NCI-H1417 treated with DMSO at 0.1 percent for 48 hours (cell line): ENCODE measurements around the gene RPL32.
"Not testable (repeated sequence)": the region's sequence is repeated elsewhere in the genome, so short reads cannot be mapped to it uniquely, and the experiment has no call there.

Experiments used
- DNase-seq: peaks from one replicate; lab custom pipeline; 2025; lab: John Stamatoyannopoulos, UW

Gene RPL32

DNA sequence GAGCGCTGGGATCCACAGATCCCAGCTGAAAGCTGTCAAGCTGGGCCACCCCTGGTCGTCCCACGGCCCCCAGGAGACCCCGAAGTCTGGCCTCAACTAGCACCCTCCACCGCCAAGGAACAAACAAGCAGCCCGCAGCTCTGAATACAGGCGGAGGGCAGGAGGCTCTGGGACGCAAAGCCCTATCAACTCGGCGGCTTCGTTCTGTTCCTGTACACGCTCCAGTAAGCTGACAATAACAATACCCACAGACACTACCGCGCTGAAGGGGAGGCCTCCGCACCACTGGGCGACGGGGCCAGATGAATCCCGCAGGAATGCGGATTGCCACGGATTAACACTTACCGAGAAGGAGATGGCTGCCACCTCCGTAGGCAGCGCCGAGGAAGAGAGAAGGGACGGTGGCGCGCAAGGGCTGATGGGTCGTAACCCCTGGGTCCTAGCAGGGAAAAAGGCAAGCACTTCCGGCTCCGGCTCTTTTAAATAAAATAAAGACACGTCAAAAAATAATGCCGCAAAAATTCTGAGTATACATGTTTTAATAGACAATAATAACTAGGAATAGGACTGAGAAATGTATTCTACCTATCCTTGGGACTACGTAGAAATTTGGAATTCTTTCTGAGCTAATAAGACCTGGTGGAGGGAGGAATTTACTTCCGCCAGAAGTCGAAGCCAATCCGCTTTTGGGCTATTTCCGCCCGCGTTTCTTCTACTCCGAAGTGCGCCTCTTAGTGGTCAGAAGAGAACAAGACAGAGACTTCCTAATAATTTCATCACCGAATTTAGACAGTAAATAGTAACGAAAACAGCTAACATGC, at the start of gene RPL32:
Gene RPL32, minus strand, starts transcription at position 417 of the 821 bp plus-strand sequence. CDS start 1,328 bp downstream, outside the sequence.
- DNase-seq = peak; percentile 81

DNA sequence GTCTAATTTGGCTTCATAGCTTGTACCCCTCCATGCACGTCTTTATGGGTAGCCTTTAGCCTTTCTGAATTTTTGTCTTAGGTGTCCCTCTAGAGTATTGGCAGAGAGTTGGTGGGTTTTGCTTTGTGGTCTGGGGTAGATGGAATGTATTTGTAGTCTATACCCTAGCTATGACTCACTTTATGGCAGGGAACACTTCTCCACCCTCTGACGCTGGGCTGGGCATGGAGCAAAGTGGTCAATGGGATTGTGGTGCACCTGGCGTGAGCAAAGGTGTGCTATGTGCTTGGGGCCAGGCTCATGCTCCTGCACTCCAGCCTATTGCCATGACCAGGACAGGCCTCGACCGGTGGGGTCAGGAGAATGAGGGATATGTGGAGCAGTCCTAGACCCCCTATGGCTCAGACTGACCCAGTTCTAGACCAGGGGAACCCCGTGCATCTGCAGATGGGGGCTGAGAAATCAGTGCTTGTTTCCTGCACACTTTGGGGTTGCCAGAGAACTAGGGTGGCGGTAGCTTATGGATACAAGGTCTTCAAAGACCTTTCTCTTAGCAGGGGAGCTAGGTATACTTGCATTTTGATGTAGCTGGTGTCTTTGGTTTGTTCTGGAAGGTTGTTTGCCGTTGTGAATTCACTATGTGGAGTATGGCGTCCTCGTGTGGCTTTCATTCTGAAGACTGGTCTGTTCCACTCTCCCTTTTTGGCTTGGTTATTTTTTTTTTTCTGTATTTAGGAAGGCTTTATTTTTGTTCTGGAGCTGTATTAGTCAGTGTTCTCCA, 49.4 kb upstream of the RPL32 start:
- no peak for DNase-seq

- DNase-seq = no peak
Observed at GRCh38 chr3:12886736-12887135, 45.4 kb upstream of the RPL32 start.

GRCh38 chr3:12886106-12886679, 44.8 kb upstream of the RPL32 start:
- DNase-seq = no peak

- DNase-seq = no peak
Observed at GRCh38 chr3:12885583-12885930, 44.2 kb upstream of the RPL32 start.

GRCh38 chr3:12884790-12885582, 43.6 kb upstream of the RPL32 start:
- no peak for DNase-seq

DNA sequence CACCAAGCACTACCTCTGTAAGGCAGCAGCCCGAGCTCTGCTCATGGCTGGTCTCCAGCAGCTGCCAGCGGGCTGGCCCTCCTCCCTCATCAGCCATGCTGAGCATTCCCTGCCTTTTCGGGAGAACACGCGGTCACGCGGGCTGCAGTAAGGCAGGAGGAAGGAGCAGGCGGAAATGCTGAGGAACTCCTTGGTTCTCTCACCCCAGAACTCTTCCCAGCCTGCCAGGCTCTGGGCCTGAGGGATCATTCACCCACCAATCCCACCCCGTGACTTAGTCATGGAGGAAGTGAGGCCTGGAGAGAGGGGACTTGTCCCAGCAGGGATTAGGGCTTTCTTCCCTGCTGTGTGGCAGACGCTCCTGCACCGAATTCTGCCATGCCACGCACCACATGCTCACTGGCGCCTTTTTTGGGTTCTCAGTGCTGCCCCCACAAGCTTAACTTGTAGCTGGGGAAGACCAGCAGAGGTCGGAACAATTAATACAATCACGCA, 42.9 kb upstream of the RPL32 start:
- no peak for DNase-seq

GRCh38 chr3:12882336-12883310, 41.3 kb upstream of the RPL32 start:
- no peak for DNase-seq

- DNase-seq = not testable (repeated sequence)
Observed at GRCh38 chr3:12881858-12882257, 40.5 kb upstream of the RPL32 start.

- DNase-seq = no peak
Observed at GRCh38 chr3:12879191-12879815, 37.9 kb upstream of the RPL32 start.

DNA sequence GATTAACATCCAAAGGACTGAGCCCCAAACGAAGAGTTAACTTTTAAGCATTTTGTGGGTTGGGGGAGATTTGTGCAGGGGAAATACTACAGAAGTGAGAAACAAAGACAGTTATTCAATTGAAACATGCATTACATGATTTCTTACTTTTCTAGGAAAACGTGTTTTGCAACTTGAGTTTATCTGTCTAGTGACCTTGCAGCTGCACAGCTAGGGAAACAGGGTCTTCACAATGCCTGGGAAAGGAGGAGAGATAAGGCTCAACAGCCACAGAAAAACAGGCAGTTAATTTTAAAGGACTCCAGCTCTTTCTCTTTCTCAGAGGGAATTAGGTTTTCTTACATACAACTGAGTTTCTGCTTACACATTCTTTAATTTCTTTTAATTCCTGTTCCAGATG, 37.4 kb upstream of the RPL32 start:
- not testable (repeated sequence) for DNase-seq

DNA sequence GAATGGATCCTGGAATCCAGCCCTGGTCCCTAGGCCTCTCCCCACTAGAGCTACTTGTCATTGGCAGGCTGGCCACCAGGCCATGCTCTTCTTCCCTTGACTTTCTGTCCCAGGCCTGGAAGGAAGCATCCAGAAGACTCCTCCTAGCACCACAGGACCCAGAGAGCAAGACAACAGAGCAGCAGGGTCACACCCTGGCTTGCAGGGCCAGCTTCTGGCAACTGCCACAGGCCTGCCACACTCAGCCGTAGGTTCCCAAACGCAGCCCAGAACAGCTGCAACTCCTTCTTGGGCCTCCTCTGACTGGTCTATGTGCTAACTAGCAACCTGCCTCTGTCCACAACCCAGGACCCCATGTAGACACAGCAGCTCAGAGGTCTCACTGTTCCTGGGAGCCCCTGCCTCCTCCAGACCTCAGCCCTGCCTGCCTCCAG, 36.8 kb upstream of the RPL32 start:
- DNase-seq = no peak

DNA sequence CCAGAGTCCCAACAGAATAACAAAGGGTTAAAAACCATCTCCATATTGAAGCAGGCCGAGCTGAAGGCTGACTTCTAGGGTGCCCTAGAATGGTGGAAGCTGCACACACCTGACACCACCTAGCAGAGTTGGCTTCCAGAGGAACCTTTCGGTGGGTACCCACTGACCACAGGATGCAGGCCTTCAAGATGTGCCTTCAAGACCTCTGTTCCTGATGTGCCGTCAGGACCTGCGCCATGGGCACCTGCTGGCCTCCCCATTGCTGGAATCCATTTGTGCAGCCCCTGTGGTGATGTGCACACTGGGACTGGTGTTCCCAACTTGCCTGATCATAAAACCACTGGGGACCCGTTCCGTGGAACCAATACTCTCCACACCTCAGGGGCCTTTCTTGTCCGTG, 35.7 kb upstream of the RPL32 start:
- no peak for DNase-seq

GRCh38 chr3:12875857-12876836, 34.8 kb upstream of the RPL32 start:
- DNase-seq = no peak

DNA sequence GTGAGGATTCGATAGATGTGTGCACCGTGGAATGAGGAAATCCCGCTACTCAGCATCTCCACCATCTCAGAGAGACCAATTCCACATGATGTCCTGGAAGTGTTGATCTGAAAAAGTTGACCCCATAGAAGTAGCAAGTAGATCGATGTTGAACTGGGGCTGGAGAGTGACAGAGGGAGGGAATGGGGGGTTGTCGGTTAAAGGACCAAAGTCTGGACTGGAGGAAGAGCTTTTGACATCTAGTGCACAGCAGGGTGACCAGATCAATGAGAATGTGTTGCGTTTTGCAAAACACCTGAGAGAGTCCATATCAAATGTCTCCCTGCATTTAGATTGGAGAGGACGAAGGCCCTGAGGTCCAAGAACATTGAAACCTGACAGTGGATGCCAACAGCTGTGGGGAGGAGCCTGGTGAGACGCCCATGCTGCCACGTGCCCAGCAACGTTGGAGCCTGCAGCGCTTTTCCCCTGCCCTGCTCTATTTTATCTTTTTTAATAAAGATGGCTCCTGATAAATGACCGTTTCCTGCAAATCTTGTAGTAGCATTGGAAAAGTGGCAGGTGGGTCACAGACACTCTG, 30.1 kb upstream of the RPL32 start:
- no peak for DNase-seq

- DNase-seq = no peak
Observed at GRCh38 chr3:12870942-12871341, 29.6 kb upstream of the RPL32 start.

- DNase-seq = no peak
Observed at GRCh38 chr3:12869035-12869621, 27.8 kb upstream of the RPL32 start.
